Measurements from ENCODE around the gene OAS3. TPM values are rescaled to one million over a fixed set of nuclear protein-coding genes. Genes with fewer than 3 reads are reported as not detected.

OAS3 gene
- total and polyA plus RNA-seq, 10 of the 15 experiments (the other 5 are each of a cell fraction or from before 2014, with no cell fraction given), result 5.1 to 107 (median 18.0) TPM

- TF ChIP-seq PBX3 (IDR thresholded peaks at IDR 0.05; ENCODE audit: insufficient replicate concordance, low read depth, low read length) (no peak), STAT1 (conservative IDR thresholded peaks at IDR 0.05) (no peak), SREBF2 (IDR thresholded peaks at IDR 0.05; ENCODE audit: low read length) (no peak)
Measured at GRCh38 chr12:112947314-112947713, 9.0 kb downstream of the OAS3 start (continued).

GRCh38 chr12:112947761-112948160 is 9.5 kb downstream of the OAS3 start:
- no peaks in the 10 kb centered on the region for H4K20me1 ChIP-seq (ENCODE audit: control insufficient read depth, insufficient read depth)
- H3K4me2 ChIP-seq (ENCODE audit: control insufficient read depth, insufficient read depth), result no peak overlapping the region
- ChIA-PET RAD21 (ENCODE audit: unreplicated experiment) (no interaction called here), POLR2A (interaction anchor here (0.6 kb wide), 1 partner anchor 29 kb away, joined by 3 read pairs; no protein-coding TSS in a partner anchor), CTCF (interaction anchor here (0.6 kb wide), 1 partner anchor 97 kb away, joined by 3 read pairs; no protein-coding TSS in a partner anchor), SMC1A (ENCODE audit: uncharacterized antibody, unreplicated experiment) (no interaction called here)
- peaks cover 0 to 16% of the 10 kb centered on the region in 2 experiments; a peak in 2 of 4 replicates for H3K36me3 ChIP-seq (ENCODE audit: control insufficient read depth in 2 of 2, insufficient read depth in 2 of 2, low read length in 1 of 2)
- 92% methylated on average over 5 of the region's 5 CpGs for WGBS (ENCODE audit: insufficient coverage, insufficient replicate concordance, low lambda C conversion rate, missing lambda C conversion rate)
- no peak overlapping the region for H3K9ac ChIP-seq (ENCODE audit: control insufficient read depth, insufficient read depth, low read length)
- DNase-seq (ENCODE audit: low read depth, low spot score) (no peak), FAIRE-seq (no peak), ATAC-seq (no peak)
- intact Hi-C loops (cut with micrococcal nuclease; ENCODE audit: unreplicated experiment), result no loop called here
- H3K79me2 ChIP-seq (ENCODE audit: control insufficient read depth, insufficient read depth, low read length), result peaks cover under 1% of the 10 kb centered on the region; the same call in 1 of the 2 replicates
- H3K4me3 ChIP-seq, result no peak overlapping the region
- in situ Hi-C loops (cut with MboI), result no loop called here
- H3K9me3 ChIP-seq (replicated peaks; ENCODE audit: control insufficient read depth, insufficient read depth, low read length), result no peaks in the 10 kb centered on the region
- BruUV-seq (replicated peaks), result no TSS peak
- no peaks in the 10 kb centered on the region for H3K27me3 ChIP-seq (replicated peaks in 1 of 2; ENCODE audit: control insufficient read depth in 2 of 2, insufficient read depth in 2 of 2, low read length in 1 of 2)
- H2AFZ ChIP-seq (ENCODE audit: control insufficient read depth, low read depth, low read length), result no peak overlapping the region
- TF ChIP-seq BRCA1 (IDR thresholded peaks at IDR 0.05; ENCODE audit: low read depth, low read length) (no peak), POLR2A (IDR thresholded peaks at IDR 0.05; ENCODE audit: low read depth, low read length) (no peak), E4F1 (IDR thresholded peaks at IDR 0.05; ENCODE audit: borderline replicate concordance, partially characterized antibody) (no peak), ZBTB33 (IDR thresholded peaks at IDR 0.05) (no peak), PML (IDR thresholded peaks at IDR 0.05; ENCODE audit: low read length) (no peak), RELA (IDR thresholded peaks at IDR 0.05; ENCODE audit: borderline replicate concordance, partially characterized antibody) (no peak)
- no peaks in the 10 kb centered on the region for H3K4me1 ChIP-seq (ENCODE audit: control insufficient read depth, insufficient read depth, low read length)
- H3K27ac ChIP-seq (ENCODE audit: control insufficient read depth, insufficient read depth), result no peak overlapping the region
